NK-92 treated with Interleukin-12 subunit alpha and Interleukin-12 subunit beta, amount 100 ng/mL, for 24 hours (cell line): ENCODE measurements around the gene CNTN1.

Experiments
- DNase-seq: peaks from one replicate; lab custom pipeline; 2025; lab: John Stamatoyannopoulos, UW

Gene CNTN1

DNA sequence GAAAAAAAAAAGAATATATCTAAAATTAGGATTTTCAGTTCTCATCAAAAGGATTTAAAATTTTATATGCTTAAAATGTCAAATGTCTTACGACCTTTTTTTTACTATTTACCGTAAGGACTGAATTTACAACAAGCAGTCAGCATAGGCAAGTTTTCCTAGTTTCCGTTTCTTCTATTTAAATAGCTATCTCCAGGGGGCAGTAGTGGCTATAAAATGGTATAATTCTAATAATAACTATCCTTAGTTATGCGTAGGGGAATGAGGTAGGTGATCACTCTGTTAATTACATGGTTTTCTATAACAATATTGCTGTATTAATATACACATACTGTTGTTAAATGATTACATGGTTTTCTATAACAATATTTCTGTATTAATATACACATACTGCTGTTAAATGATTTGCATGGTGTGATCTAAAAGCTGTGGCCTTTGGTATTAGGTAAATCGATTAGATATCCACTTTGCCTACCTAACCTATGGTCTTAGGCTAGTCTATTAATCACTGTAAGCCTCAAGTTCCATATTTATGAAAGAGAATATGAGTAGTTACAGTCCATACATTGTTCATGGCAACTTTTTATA, 278.2 kb downstream of the CNTN1 start:
- DNase-seq, result no peak

GRCh38 chr12:40971911-40972310, 279.7 kb downstream of the CNTN1 start:
- no peak for DNase-seq

- no peak for DNase-seq
These were observed 284.3 kb downstream of the CNTN1 start for GRCh38 chr12:40976546-40976945.

- DNase-seq, result no peak
These were observed 288.3 kb downstream of the CNTN1 start for GRCh38 chr12:40980427-40980961.

DNA sequence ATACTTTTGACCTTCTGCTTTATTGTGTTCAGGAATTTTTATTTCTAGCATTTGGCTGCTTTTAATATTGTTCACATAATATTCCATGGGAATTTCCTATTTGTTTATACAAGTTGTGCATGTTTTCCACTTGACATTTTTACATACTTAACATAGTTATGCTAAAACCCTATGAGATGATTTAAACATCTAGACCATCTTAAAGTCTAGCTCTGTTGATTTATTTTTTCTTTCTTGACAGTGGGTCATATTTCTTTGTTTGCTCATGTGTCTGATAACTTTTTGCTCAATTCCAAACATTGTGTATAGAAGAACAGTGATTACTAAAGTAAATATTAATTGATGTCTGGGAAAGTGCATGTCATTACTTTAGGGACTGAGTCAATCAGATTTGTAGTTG, 293.8 kb downstream of the CNTN1 start:
- no peak for DNase-seq

GRCh38 chr12:40988355-40988754, 296.1 kb downstream of the CNTN1 start:
- no peak for DNase-seq

DNA sequence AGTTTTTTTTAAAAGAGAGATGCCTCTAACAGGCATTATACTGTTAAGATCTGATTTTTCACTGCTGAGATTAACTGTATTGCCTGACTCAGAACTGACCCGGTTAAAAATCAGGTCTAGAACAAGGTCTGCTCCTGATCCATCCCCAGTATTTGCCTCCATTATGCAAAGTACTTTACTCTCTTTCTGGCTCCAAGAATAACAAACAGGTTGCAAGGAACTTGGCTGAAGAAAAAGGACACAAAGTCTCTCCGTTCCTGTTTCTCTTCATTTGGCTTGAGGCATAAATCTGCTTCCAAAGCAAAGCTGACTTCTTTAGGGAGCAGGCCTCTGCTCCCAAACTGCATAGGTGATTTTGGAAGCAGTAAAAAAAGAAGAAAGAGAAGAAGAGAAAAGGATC, 296.6 kb downstream of the CNTN1 start:
- DNase-seq, result no peak

GRCh38 chr12:40989785-40990184, 297.5 kb downstream of the CNTN1 start:
- DNase-seq, result no peak

- DNase-seq, result no peak
These were observed 299.9 kb downstream of the CNTN1 start for GRCh38 chr12:40992158-40992557.

DNA sequence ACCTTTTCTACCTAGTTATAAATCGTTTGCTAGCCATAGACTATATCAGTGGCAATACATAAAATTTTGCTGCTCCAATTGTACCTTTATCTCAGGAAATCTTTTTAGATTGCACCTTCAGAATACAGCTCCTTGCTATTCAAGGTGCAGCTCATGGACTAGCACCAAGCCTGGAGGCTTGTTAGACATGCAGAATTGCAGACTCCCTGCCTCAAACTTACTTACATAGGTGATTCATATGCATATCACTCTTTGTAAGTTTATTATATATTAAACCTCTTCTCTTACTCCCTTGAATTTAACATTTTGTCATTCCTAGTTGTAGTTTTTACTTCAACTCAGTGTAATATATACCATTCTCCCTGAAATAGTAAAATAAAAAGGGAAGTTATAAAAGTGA, 300.4 kb downstream of the CNTN1 start:
- DNase-seq, result no peak

GRCh38 chr12:40993158-40993557, 300.9 kb downstream of the CNTN1 start:
- no peak for DNase-seq

DNA sequence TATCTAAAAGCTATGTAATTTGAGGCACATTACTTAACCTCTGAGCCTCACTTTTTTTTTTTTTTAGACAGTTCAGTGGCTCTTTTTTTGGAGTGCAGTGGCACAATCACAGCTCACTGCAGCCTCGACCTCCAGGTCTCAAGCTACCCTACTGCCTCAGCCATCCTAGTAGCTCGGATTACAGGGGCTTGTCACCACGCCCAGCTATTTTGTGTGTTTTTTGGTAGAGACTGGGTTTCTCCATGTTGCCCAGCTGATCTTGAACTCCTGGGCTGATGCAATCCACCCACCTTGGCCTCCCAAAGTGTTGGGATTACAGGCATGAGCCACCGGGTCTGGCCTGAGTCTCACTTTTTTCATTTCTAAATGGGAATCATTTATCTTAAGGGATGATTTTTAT, 303.9 kb downstream of the CNTN1 start:
- no peak for DNase-seq

- no peak for DNase-seq
These were observed 307.0 kb downstream of the CNTN1 start for GRCh38 chr12:40999210-40999609.

GRCh38 chr12:41008472-41008871, 316.2 kb downstream of the CNTN1 start:
- no peak for DNase-seq

DNA sequence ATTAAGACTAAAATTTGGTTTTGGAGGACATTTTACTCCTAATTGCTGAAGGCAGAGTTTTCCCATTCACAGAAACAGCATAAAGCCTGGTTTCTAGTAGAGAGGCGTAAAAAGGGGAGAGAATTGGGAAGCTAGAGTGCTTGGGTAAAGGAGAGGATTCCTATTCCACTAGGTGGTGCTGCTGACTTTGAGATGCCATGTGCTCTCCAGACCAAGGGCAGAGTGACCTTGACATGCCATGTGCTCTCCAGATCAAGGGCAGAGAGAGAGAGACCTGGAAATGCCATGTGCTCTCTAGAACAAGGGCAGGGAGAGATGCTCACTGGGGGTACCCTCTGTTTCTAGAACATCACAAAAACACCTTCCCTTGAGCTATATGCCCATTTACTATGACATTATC, 319.7 kb downstream of the CNTN1 start:
- DNase-seq, result no peak

DNA sequence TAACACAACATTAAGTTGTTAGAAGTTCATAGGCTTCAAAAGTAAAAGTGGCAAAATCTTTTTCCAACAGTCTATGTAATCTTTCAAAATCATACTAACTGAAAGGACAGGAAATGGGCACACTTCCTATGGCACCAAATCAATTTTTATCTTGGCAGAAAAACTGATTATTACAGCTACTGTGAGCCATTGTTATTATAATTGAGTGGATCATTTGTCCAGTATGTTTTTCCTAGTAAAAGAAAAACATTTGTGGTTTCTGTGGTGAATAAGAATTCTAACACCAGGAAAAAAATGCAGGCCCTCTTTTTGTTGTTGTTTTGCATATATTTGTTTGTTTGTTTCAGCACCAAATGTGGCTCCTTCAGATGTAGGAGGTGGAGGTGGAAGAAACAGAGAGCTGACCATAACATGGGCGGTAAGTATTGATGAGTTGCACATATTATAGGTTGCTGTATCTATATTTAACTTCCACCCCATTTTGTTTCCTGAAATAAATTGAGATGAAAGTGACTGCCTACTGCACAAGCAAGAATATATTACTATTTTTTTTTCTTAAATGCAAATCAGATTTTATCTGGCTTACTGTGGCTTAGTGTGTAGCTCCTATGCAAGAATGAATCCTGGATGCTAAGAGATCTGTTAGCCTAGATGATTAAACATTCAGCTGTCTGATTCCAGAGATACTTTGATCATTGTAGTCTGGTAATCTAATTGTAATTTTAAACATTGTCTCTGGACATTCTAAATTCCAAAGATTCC, 321.8 kb downstream of the CNTN1 start:
- DNase-seq, result no peak

GRCh38 chr12:41014643-41015020, 322.4 kb downstream of the CNTN1 start:
- DNase-seq, result no peak

GRCh38 chr12:41018010-41018409, 325.8 kb downstream of the CNTN1 start:
- no peak for DNase-seq

DNA sequence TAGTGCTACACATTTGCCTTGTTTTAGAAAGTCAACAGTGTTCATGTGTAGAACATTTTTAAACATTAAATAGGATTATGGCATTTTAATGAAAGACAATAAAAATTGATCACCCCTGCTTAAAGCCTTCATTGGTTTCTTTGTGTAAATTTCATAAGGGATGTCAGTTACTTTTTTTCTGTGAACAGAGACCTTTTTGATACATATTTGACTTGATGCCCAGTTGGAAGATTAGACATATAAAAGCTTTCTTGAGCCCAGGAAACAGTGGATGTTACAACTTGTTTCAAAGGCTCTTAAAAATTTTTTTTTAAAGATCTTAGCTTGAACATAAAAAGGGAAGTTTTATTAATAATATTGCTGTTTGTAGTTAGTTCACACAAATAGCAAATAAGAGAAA, 327.2 kb downstream of the CNTN1 start:
- no peak for DNase-seq

DNA sequence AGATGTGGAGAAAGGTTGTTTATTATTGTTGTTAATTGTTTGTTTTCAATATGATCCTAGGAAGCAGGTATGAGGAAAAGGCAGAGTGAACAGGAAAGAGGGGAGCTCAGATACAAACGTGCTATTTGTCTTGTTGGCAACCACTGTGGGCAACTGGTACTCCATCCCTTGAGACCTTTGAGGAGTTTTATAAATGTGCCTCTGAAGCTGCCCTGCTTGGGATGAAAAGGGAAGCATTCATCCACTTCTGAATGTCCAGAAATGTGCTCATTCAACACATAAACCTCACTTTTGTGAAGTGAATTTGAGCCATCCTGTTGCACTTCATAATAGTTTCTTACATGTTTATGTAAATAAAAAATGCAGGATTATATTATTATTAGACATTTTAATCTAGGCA, 331.6 kb downstream of the CNTN1 start:
- DNase-seq, result no peak

GRCh38 chr12:41026151-41026550, 333.9 kb downstream of the CNTN1 start:
- no peak for DNase-seq

DNA sequence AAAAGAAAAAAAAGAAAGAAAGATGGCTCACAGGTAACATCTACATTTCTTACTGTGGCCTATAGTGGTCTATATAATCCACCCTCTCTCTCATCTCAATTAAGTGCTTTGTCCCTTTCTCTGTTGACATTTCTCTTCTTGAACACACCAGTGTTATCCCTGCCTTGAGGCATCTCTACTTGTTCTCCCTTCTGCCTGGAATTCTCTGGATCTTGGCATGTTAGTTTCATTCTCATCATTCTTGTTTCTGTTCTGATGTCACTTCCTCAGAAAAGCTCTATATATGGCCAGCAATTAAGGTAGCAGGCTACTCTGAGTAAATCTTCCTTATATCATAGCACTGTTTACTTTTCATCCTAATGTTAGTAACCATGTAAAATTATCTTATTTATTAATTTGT, 340.1 kb downstream of the CNTN1 start:
- no peak for DNase-seq

DNA sequence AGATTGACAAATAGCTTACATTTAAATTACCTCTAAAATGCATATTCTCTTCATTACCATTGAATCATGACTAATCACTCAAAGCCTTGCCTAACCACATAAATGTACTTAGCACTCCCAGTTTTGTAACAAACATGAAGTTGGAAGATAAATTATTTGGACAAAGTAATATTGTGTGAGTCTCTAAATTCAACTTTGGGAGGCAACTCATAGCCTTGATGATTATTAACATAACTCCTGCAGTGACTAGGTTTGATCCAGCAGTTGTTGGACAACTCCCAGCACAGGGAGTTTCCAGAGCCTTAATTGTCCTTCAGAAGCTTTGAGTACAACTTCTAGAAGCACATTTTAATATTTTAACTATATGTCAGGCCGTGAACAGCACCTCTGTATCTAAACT, 342.4 kb downstream of the CNTN1 start:
- DNase-seq, result no peak

DNA sequence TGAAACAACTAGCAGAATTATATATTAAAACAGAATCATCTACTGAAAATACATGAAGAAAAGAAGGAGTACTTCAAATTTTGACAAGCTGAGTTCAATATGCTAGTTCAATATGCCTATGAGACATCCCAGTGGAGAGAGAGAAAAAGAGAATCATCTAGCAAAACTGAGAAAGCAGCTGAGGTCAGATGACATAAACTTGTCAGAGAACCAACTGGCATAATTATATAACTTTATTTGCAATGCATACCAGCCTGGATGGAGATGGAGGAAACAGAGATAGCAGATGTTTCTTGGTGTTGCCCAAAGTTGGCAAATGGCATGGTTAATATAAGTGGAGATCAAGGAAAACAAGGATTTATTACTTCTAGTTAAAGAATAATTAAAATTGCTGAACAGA, 347.2 kb downstream of the CNTN1 start:
- DNase-seq, result no peak
